ENCODE results near the gene GPR12.

- TF ChIP-seq CTCF (IDR thresholded peaks at IDR 0.05; ENCODE audit: extremely low read depth in 1 of 2, insufficient read depth in 1 of 2, low read depth in 1 of 2, low read length in 2 of 2) (no peak), EZH2 (IDR thresholded peaks at IDR 0.05; ENCODE audit: borderline replicate concordance, low read depth, low read length, severe bottlenecking) (no peak), JUN (IDR thresholded peaks at IDR 0.05; ENCODE audit: borderline replicate concordance, insufficient read depth, insufficient read length, low read depth) (no peak), FOS (IDR thresholded peaks at IDR 0.05; ENCODE audit: borderline replicate concordance, insufficient read depth, low read length) (no peak)
Observed at GRCh38 chr13:26787961-26788360, 27.4 kb upstream of the GPR12 start.
